GM13977 (cell line): ENCODE data around the gene SMIM1.
"Not testable (repeated sequence)": the region's sequence is repeated elsewhere in the genome, so short reads cannot be mapped to it uniquely, and the experiment has no call there.

Source experiments
- DNase-seq: peaks from one replicate; pipeline ENCODE4 v3.0.0; 2012; ENCODE audit warnings: low spot score
- in situ Hi-C: fragments of 300-500 bp; cut with MboI; formaldehyde crosslinking; loops from one replicate; pipeline ENCODE4 v1.12.0; 2022; ENCODE audit warnings: low sequenced_read_pairs, low pct_unique_long_range_greater_than_20kb, mixed read lengths, inconsistent platforms; ENCODE audit not compliant: unreplicated experiment
- TF ChIP-seq, protein P1 (sequence below): IDR thresholded peaks from 2 replicates; pipeline ENCODE4 v1.5.1; 2012; ENCODE audit warnings: mild to moderate bottlenecking, control low read depth; ENCODE audit not compliant: insufficient read depth; ENCODE audit errors: extremely low read depth, missing control alignments

SMIM1 gene

DNA sequence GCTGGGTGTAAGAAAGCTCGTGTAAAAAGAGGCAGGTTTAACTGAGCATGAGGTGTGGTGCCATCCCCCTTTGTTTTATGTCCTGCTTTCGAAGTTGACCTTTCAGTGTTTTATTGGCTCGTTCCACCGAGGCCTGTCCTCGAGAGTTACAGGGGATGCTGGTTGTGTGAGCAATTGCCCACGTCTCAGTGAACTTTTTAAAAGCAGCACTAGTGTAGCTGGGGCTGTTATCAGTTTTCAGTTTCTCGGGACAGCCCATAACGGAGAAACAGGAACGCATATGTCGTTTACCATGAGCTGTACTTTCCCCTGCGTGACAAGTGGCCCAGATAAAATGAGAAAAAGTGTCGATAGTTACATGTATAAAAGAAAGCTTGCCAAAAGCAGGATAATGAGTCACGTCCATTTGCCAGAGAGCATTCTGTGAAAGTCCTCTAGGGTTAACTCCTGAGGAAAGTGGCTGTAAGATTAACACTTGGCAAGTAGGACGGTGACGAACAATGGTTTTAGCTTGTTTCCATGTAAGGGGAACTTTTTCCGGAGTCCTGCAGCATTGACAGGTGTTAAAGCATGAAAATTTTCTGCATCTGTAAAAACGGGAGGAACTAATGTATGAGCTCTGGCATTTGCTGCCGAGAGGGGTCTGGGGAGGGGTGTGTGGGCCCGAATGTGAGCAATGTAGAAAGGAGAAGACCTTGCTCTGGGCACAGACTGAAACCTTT is 31.5 kb downstream of the SMIM1 start:
- DNase-seq = no peak
- TF ChIP-seq, protein P1, sequence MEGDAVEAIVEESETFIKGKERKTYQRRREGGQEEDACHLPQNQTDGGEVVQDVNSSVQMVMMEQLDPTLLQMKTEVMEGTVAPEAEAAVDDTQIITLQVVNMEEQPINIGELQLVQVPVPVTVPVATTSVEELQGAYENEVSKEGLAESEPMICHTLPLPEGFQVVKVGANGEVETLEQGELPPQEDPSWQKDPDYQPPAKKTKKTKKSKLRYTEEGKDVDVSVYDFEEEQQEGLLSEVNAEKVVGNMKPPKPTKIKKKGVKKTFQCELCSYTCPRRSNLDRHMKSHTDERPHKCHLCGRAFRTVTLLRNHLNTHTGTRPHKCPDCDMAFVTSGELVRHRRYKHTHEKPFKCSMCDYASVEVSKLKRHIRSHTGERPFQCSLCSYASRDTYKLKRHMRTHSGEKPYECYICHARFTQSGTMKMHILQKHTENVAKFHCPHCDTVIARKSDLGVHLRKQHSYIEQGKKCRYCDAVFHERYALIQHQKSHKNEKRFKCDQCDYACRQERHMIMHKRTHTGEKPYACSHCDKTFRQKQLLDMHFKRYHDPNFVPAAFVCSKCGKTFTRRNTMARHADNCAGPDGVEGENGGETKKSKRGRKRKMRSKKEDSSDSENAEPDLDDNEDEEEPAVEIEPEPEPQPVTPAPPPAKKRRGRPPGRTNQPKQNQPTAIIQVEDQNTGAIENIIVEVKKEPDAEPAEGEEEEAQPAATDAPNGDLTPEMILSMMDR = no peak
- in situ Hi-C loops = no loop called here

DNA sequence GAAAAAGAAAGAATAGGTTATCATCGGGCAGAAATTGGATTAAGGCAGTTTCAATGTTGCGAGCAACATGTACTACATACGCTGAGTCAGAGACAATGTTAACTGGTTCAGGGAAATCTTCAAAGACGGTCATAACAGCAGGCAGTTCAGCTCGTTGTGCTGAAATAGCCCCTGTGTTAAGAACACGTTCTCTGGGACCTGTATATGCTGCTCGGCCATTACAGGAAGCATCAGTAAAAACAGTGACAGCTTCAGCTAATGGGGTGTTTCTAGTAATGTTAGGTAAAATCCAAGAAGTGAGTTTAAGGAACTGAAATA is 32.0 kb downstream of the SMIM1 start:
- in situ Hi-C loops, DNase-seq: not testable (repeated sequence)

DNA sequence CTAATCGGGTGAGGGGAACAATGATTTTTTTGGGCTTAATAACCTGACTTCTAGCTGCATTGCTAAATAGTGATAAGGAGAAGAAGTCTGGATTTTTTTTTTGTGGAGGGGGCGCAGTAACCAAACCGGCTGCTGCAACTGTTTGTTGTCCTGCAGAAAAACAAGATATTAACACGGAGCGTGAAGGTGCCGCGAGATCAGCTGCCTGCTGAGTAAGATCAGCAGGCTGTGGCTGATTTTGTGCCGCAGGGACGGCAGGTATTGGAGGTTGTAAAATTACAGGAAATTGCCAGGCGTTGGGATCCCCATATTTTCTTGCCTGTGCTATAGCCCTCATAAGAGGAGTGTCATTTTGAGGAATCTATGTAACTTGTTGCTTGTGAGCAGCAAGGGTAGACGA is 32.5 kb downstream of the SMIM1 start:
- DNase-seq = no peak
- in situ Hi-C loops = no loop called here

DNA sequence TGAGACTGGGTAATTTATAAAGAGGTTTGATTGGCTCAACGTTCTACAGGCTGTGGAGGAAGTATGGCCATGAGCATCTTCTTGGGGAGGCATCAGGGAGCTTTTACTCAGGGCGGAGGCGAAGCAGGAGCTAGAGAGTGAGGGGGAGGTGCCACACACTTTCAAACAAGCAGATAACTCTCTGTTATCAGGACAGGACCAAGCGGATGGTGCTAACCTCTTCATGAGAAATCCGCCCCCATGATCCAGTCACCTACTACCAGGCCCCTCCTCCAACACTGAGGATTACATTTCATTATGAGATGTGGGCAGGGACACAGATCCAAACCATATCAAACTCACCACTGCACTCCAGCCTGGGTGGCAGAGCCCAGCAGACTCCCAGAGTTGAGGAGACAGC is 35.2 kb downstream of the SMIM1 start:
- in situ Hi-C loops = no loop called here
- DNase-seq = no peak
- TF ChIP-seq, protein P1 = no peak

More for the DNA sequence above, 32.5 kb downstream of the SMIM1 start:
- TF ChIP-seq, protein P1 = no peak

DNA sequence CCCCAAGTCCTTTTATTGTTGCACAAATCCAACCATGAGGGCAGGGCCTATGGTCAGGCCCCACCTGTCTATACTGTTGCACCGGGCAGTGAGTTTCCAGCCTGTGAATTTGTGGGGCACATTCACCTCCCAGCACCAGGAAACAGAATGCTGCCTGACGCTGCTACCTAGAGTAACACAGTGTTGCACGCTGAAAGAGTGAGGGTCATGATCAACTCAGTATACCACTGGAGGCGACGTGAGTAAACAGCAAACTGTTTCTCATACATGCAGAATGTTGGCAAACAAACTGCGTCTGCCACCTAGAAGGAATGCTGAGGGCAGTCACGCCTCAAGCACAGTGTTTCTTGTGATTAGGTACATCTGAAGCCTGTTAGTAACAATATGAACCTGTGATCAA is 37.1 kb downstream of the SMIM1 start:
- no peak for DNase-seq
- in situ Hi-C loops = no loop called here
- TF ChIP-seq, protein P1 = no peak

DNA sequence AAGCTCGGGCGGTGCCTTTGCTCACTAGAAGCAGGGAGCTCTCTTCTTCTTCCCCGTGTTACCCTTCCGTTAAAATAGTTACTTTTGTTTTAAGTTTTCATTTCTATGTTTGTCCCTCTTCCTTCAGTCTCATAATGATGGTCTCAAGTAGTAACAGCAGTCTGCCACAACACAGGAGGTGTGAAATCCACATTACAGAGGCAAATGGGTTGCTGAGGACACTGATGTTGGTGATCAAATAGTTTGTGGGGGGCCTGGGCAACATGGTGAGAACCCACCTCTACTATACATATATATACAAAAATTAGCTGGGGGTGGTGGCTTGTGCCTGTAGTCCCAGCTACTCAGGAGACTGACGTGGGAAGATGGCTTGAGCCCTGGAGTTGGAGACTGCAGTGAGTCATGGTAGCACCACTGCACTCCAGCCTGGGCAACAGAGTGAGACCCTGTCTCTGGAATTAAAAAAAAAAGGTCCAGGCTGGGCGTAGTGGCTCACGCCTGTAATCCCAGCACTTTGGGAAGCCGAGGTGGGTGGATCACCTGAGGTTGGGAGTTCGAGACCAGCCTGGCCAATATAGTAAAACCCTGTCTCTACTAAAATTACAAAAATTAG is 37.7 kb downstream of the SMIM1 start:
- DNase-seq, in situ Hi-C loops: not testable (repeated sequence)

DNA sequence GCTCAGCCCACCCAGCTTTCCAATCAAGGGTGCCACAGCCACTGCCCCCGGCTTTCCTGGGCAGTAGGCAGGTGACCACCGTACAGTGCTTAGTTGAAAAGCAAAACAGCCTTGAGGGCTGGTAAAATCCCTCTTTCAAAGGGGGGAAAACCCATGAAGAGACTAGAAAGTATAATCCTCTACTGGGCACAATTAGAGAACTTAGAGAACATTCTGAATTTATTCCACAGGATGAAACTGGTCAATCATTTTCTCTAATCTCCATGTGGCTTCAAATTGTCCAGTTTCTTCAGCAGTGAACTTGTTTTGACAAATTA is 39.0 kb downstream of the SMIM1 start:
- TF ChIP-seq, protein P1 = no peak
- in situ Hi-C loops = no loop called here

DNA sequence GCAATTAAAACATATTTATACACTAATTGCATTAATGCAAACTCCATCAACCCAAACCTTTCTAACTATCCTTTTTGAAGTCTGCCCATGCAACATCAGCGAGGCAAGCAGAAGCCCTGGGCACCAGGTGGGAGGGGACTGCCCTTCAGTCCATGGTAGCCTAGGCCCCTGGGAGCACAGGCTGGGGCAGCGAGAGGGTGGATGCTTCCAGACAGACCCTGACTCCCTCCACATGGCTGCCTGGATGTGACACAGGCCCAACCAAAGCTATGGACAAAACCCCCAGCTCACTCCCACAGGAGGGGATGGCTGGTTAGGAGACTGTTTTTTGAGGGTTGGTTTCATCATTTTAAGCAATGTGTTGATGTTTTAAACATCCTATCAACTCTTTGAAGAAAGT is 41.5 kb downstream of the SMIM1 start:
- in situ Hi-C loops = no loop called here
- peak; percentile 12 for DNase-seq
- TF ChIP-seq, protein P1 = no peak

More for the DNA sequence above, 39.0 kb downstream of the SMIM1 start:
- DNase-seq = no peak
